ENCODE data around the gene SGMS1.

DNA sequence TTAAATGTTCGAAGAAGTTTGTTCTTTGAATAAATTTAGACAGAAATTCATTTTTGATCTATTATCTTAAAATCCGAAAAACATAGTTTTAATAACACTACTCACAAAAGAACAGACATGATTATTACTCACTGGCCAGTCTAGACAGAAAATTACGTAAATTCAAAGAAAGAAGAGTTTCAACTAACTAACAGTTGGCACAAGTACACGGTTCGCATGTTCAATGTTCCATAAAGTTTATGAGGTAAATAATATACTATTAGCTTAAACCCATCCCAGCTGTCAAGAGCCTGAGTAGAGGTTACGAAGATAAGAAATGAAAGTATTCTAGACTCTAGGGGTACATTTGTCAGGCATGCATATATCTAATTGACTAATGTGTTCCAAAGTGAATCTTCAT lies 220.7 kb downstream of the SGMS1 start:
- TF ChIP-seq, protein P1, sequence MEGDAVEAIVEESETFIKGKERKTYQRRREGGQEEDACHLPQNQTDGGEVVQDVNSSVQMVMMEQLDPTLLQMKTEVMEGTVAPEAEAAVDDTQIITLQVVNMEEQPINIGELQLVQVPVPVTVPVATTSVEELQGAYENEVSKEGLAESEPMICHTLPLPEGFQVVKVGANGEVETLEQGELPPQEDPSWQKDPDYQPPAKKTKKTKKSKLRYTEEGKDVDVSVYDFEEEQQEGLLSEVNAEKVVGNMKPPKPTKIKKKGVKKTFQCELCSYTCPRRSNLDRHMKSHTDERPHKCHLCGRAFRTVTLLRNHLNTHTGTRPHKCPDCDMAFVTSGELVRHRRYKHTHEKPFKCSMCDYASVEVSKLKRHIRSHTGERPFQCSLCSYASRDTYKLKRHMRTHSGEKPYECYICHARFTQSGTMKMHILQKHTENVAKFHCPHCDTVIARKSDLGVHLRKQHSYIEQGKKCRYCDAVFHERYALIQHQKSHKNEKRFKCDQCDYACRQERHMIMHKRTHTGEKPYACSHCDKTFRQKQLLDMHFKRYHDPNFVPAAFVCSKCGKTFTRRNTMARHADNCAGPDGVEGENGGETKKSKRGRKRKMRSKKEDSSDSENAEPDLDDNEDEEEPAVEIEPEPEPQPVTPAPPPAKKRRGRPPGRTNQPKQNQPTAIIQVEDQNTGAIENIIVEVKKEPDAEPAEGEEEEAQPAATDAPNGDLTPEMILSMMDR (IDR thresholded peaks at IDR 0.05) = no peak
- TF ChIP-seq POLR2A (IDR thresholded peaks at IDR 0.05) = no peak
- TF ChIP-seq POLR2AphosphoS5 (IDR thresholded peaks at IDR 0.05; ENCODE audit: insufficient read depth in 1 of 2, low read depth in 1 of 2) = no peak

Measured in vagina (tissue), 2 donors.